ENCODE results near the gene CIT. TPM values are rescaled to one million over a fixed set of nuclear protein-coding genes. Genes with fewer than 3 reads are reported as not detected.

The CIT gene
- total and polyA plus RNA-seq, 8 donors: 7.0 to 33.2 (median 20.8) TPM

GRCh38 chr12:119835068-119835467 lies 42.1 kb downstream of the CIT start:
- ATAC-seq: no peak
- H3K27me3 ChIP-seq: no peaks in the 10 kb centered on the region
- no peak for DNase-seq
- no peaks in the 10 kb centered on the region for H3K4me1 ChIP-seq
- intact Hi-C loops (cut with DNase I): no loop called here
- H3K36me3 ChIP-seq: peaks cover 0 to 4% of the 10 kb centered on the region in 2 donors
- H3K27ac ChIP-seq: no peak overlapping the region
- H3K9me3 ChIP-seq: no peaks in the 10 kb centered on the region
- no peak for TF ChIP-seq CTCF (IDR thresholded peaks at IDR 0.05)
- H3K4me3 ChIP-seq: no peak overlapping the region

- H3K27ac ChIP-seq: no peak overlapping the region
- no peak overlapping the region for H3K4me3 ChIP-seq
- no peaks in the 10 kb centered on the region for H3K27me3 ChIP-seq
- H3K9me3 ChIP-seq: no peaks in the 10 kb centered on the region
- peaks cover 0 to 4% of the 10 kb centered on the region in 2 donors for H3K36me3 ChIP-seq
- no peaks in the 10 kb centered on the region for H3K4me1 ChIP-seq
- DNase-seq (no peak), ATAC-seq (no peak)
- TF ChIP-seq CTCF (IDR thresholded peaks at IDR 0.05): no peak
- intact Hi-C loops (cut with DNase I): no loop called here
Measured at GRCh38 chr12:119829439-119829838, 47.7 kb downstream of the CIT start.

GRCh38 chr12:119828300-119828699 lies 48.8 kb downstream of the CIT start:
- peaks cover 0 to 4% of the 10 kb centered on the region in 2 donors for H3K36me3 ChIP-seq
- intact Hi-C loops (cut with DNase I): no loop called here
- H3K4me1 ChIP-seq: no peaks in the 10 kb centered on the region
- TF ChIP-seq CTCF (IDR thresholded peaks at IDR 0.05): no peak
- DNase-seq (no peak), ATAC-seq (no peak)
- no peak overlapping the region for H3K27ac ChIP-seq
- no peaks in the 10 kb centered on the region for H3K27me3 ChIP-seq
- H3K4me3 ChIP-seq: no peak overlapping the region
- no peaks in the 10 kb centered on the region for H3K9me3 ChIP-seq

GRCh38 chr12:119827760-119828159 lies 49.4 kb downstream of the CIT start:
- intact Hi-C loops (cut with DNase I): no loop called here
- no peak for ATAC-seq
- Histone ChIP-seq H3K27me3 (no peaks in the 10 kb centered on the region), H3K4me1 (no peaks in the 10 kb centered on the region), H3K36me3 (peaks cover 0 to 4% of the 10 kb centered on the region in 2 donors), H3K4me3 (no peak overlapping the region), H3K9me3 (no peaks in the 10 kb centered on the region), H3K27ac (no peak overlapping the region)
- no peak for TF ChIP-seq CTCF (IDR thresholded peaks at IDR 0.05)
- DNase-seq: no peak

GRCh38 chr12:119826661-119827445 lies 50.3 kb downstream of the CIT start:
- no peaks in the 10 kb centered on the region for H3K27me3 ChIP-seq
- intact Hi-C loops (cut with DNase I): no loop called here

More at GRCh38 chr12:119826661-119827445, 50.3 kb downstream of the CIT start:
- H3K36me3 ChIP-seq: no peaks in the 10 kb centered on the region
- no peaks in the 10 kb centered on the region for H3K9me3 ChIP-seq
- ATAC-seq (no peak), DNase-seq (no peak)
- TF ChIP-seq CTCF (IDR thresholded peaks at IDR 0.05): no peak
- H3K27ac ChIP-seq: no peak overlapping the region
- H3K4me3 ChIP-seq: no peak overlapping the region
- no peaks in the 10 kb centered on the region for H3K4me1 ChIP-seq

Measured in left lung (tissue), 10 donors.